ENCODE results near the gene MFN2. TPM values are rescaled to one million over a fixed set of nuclear protein-coding genes. Genes with fewer than 3 reads are reported as not detected.

The MFN2 gene
- total RNA-seq, 4 donors from 2014 or later = 176 to 282 (median 217) TPM

DNA sequence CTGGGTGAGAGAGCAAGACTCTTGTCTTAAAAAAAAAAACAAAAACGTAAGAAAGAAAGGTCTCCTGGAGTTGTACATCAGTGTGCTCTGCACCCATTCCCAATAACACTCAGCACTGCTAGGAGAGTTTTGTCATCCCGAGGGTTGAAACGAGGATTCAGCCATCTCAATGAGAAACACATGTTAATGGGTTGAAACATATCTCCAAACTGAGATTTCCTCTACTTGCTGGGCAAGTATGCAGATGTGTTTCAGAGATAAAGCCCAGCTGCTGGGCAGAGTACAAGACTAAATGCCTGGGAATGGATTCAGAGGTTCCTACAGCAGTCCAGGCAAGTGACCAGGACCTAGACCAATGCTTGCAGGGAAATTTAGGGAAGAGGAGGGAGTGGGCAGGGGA, 2.6 kb upstream of the MFN2 start:
- Histone ChIP-seq H3K4me3 (no peak overlapping the region), H3K4me1 (peaks cover 32 to 33% of the 10 kb centered on the region in 2 donors), H3K36me3 (peaks cover 0 to 25% of the 10 kb centered on the region in 2 donors), H3K27me3 (no peaks in the 10 kb centered on the region), H3K9me3 (no peaks in the 10 kb centered on the region), H3K27ac (peak overlapping the region in 1 of 4 donors; percentile 20)
- DNase-seq = no peak
- in situ Hi-C loops (cut with MboI; ENCODE audit: low sequenced_read_pairs in 4 of 4) (loop anchor here in 1 of 4 donors (10.0 kb wide), 1 partner anchor 53 kb away; the partner anchor contains the start of gene KIAA2013), intact Hi-C loops (cut with DNase I; ENCODE audit: low total_unique reads) (loop anchor here (5.0 kb wide), 1 partner anchor 35 kb away; no protein-coding TSS in a partner anchor)
- TF ChIP-seq, protein P1, sequence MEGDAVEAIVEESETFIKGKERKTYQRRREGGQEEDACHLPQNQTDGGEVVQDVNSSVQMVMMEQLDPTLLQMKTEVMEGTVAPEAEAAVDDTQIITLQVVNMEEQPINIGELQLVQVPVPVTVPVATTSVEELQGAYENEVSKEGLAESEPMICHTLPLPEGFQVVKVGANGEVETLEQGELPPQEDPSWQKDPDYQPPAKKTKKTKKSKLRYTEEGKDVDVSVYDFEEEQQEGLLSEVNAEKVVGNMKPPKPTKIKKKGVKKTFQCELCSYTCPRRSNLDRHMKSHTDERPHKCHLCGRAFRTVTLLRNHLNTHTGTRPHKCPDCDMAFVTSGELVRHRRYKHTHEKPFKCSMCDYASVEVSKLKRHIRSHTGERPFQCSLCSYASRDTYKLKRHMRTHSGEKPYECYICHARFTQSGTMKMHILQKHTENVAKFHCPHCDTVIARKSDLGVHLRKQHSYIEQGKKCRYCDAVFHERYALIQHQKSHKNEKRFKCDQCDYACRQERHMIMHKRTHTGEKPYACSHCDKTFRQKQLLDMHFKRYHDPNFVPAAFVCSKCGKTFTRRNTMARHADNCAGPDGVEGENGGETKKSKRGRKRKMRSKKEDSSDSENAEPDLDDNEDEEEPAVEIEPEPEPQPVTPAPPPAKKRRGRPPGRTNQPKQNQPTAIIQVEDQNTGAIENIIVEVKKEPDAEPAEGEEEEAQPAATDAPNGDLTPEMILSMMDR (IDR thresholded peaks at IDR 0.05 in 4 of 5, conservative IDR thresholded peaks at IDR 0.05 in 1 of 5) = no peak
- no peak for TF ChIP-seq POLR2A (IDR thresholded peaks at IDR 0.05)
- ATAC-seq = no peak

GRCh38 chr1:11978301-11978700, 1.9 kb upstream of the MFN2 start:
- peak overlapping the region; percentile 95 to 99 (median 98) for H3K27ac ChIP-seq
- peaks cover 0 to 31% of the 10 kb centered on the region in 2 donors for H3K36me3 ChIP-seq
- H3K27me3 ChIP-seq = no peaks in the 10 kb centered on the region
- peaks cover 37 to 39% of the 10 kb centered on the region in 2 donors for H3K4me1 ChIP-seq
- ATAC-seq = no peak
- TF ChIP-seq POLR2A (IDR thresholded peaks at IDR 0.05) = no peak
- TF ChIP-seq, protein P1 (IDR thresholded peaks at IDR 0.05 in 4 of 5, conservative IDR thresholded peaks at IDR 0.05 in 1 of 5) = no peak
- H3K4me3 ChIP-seq = no peak overlapping the region
- intact Hi-C loops (cut with DNase I; ENCODE audit: low total_unique reads) = loop anchor here (5.0 kb wide), 1 partner anchor 36 kb away; no protein-coding TSS in a partner anchor
- in situ Hi-C loops (cut with MboI; ENCODE audit: low sequenced_read_pairs in 4 of 4) = loop anchor here in 1 of 4 donors (10.0 kb wide), 1 partner anchor 54 kb away; the partner anchor contains the start of gene KIAA2013
- no peaks in the 10 kb centered on the region for H3K9me3 ChIP-seq
- no peak for DNase-seq

DNA sequence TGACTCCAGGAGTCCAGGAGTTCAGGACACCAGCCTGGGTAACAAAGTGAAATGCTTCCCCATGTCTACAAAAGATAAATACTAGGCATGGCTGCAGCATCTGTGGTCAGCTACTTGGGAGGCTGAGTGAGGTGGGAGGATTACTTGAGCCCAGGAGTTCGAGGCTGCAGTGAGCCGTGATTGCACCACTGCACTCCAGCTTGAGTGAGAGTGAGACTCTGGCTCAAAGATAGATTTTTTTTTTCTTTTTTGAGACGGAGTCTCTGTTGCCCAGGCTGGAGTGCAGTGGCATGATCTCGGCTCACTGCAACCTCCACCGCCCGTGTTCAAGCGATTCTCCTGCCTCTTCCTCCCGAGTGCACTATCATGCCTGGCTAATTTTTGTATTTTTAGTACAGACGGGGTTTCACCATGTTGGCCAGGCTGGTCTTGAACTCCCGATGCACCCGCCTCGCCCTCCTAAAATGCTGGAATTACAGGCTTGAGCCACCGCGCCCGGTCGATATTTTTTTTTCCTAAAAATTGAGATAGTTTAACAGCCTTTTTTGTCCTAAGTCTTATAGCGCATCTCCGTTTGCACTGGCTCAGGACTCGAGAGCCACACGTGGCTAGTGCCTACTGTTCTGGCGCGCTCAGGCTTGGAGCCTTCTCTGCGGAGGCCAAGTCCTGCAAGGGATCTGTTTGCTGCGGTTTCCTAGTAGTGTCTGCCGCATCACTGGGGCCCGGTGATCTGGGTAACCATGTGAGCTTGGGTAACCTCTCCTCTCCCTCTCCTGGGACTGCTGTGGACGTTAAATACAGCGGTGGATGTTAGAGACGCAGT, 1.0 kb upstream of the MFN2 start:
- intact Hi-C loops (cut with DNase I; ENCODE audit: low total_unique reads) (loop anchor here (5.0 kb wide), 1 partner anchor 37 kb away; no protein-coding TSS in a partner anchor), in situ Hi-C loops (cut with MboI; ENCODE audit: low sequenced_read_pairs in 4 of 4) (loop anchor here in 1 of 4 donors (10.0 kb wide), 1 partner anchor 54 kb away; the partner anchor contains the start of gene KIAA2013)
- Histone ChIP-seq H3K36me3 (peaks cover 0 to 35% of the 10 kb centered on the region in 2 donors), H3K4me1 (peaks cover 46 to 49% of the 10 kb centered on the region in 2 donors), H3K27me3 (no peaks in the 10 kb centered on the region), H3K4me3 (peak overlapping the region; percentile 75 to 93 (median 89)), H3K27ac (peak overlapping the region; percentile 95 to 99 (median 98)), H3K9me3 (no peaks in the 10 kb centered on the region)
- ATAC-seq (peak; percentile 73 to 74), DNase-seq (peak in 1 of 2 donors; percentile 74)
- no peak for TF ChIP-seq POLR2A (IDR thresholded peaks at IDR 0.05)
- TF ChIP-seq, protein P1 (IDR thresholded peaks at IDR 0.05 in 4 of 5, conservative IDR thresholded peaks at IDR 0.05 in 1 of 5) = no peak

DNA sequence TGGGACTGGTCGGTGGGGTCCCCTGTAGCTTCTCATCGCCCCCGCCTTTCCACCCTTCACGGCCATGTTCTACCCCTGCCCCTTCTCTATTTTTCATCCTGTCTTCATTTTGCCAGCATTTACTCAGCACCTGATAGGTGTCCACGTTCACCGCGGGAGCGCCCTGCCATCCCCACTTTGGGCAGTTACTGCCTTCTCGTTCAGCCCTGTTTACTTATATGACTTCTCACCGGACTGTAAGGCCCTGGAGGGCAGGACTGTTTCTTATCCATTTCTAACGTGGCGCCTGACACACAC, 380 bp downstream of the MFN2 start:
- no peaks in the 10 kb centered on the region for H3K27me3 ChIP-seq
- ATAC-seq (no peak), DNase-seq (no peak)
- in situ Hi-C loops (cut with MboI; ENCODE audit: low sequenced_read_pairs in 4 of 4) = no loop called here
- peak overlapping the region; percentile 75 to 93 (median 89) for H3K4me3 ChIP-seq
- H3K27ac ChIP-seq = peak overlapping the region; percentile 95 to 99 (median 98)
- TF ChIP-seq POLR2A (IDR thresholded peaks at IDR 0.05) = no peak
- TF ChIP-seq, protein P1 (IDR thresholded peaks at IDR 0.05 in 4 of 5, conservative IDR thresholded peaks at IDR 0.05 in 1 of 5) = no peak
- no peaks in the 10 kb centered on the region for H3K9me3 ChIP-seq
- H3K4me1 ChIP-seq = peaks cover 58 to 59% of the 10 kb centered on the region in 2 donors
- peaks cover 0 to 33% of the 10 kb centered on the region in 2 donors for H3K36me3 ChIP-seq
- intact Hi-C loops (cut with DNase I; ENCODE audit: low total_unique reads) = loop anchor here (1.0 to 5.0 kb wide), 3 partner anchors 39 to 72 kb away; partner anchors contain the start of genes KIAA2013 and MIIP

All from gastrocnemius medialis (tissue), 4 donors.